Endothelial cell of umbilical vein (primary cell): ENCODE measurements around the gene SYNPO2. TPM values are rescaled to one million over a fixed set of nuclear protein-coding genes. Genes with fewer than 3 reads are reported as not detected.

Experiments
- BruUV-seq: library from RNA; stranded (reverse); fragments of 400-500 nt; replicated peaks from 2 replicates; lab custom pipeline; 2021; lab: Mats Ljungman, UMichigan
- CTCF ChIA-PET: fragments of 300-600, 350-600 bp; sonication (Branson Sonifier 250); formaldehyde crosslinking; loops from one replicate; lab custom pipeline; 2021; ENCODE audit warnings: antibody characterized with exemption, inconsistent platforms; lab: Charles Lee
- POLR2A ChIA-PET: fragments of 300-600, 350-600 bp; sonication (Branson Sonifier 250); formaldehyde crosslinking; loops from one replicate; lab custom pipeline; 2021; ENCODE audit warnings: antibody characterized with exemption, inconsistent platforms; lab: Charles Lee
- DNase-seq: peaks from one replicate; pipeline ENCODE4 v3.0.0-alpha.2; 2011; ENCODE audit warnings: low read depth, low spot score
- FAIRE-seq: peaks from 2 replicates; lab custom pipeline; 2011; peaks lifted over from hg19 to GRCh38; lab: Jason Lieb, UNC
- H2AFZ ChIP-seq: 2 replicates; pipeline ENCODE4 v1.6.0; 2012; ENCODE audit warnings: low read depth, low read length, control low read depth, inconsistent platforms
- H3K27ac ChIP-seq: 2 replicates; pipeline ENCODE4 v1.5.1; 2011; ENCODE audit warnings: low read depth, mild to moderate bottlenecking, control low read depth, low read length, moderate library complexity; ENCODE audit not compliant: insufficient read depth
- H3K27me3 ChIP-seq, 2 experiments: 2 replicates each; pipeline versions ENCODE4 v1.6.0 to v1.6.1; 2011; ENCODE audit warnings: low read length in 2 of 2, mixed read lengths in 1 of 2; ENCODE audit not compliant: control insufficient read depth in 2 of 2, insufficient read depth in 2 of 2
- H3K36me3 ChIP-seq, 2 experiments: 2 replicates in 1 of 2; 3 replicates in 1 of 2; pipeline ENCODE4 v1.5.1; 2011; ENCODE audit warnings: low read length in 2 of 2, mild to moderate bottlenecking in 1 of 2, moderate library complexity in 1 of 2; ENCODE audit not compliant: control insufficient read depth in 2 of 2, insufficient read depth in 2 of 2; ENCODE audit errors: extremely low read depth in 1 of 2
- H3K4me1 ChIP-seq: 3 replicates; pipeline ENCODE4 v1.5.1; 2011; ENCODE audit warnings: mild to moderate bottlenecking, low read length; ENCODE audit not compliant: control insufficient read depth, insufficient read depth; ENCODE audit errors: extremely low read depth
- H3K4me2 ChIP-seq: 2 replicates; pipeline ENCODE4 v1.6.1; 2011; ENCODE audit warnings: low read length, control low read depth, mixed read lengths; ENCODE audit not compliant: insufficient read depth
- H3K4me3 ChIP-seq, 3 experiments: fragments of 200-600 bp in 1 of 3; sonication (generic), shearing (Covaris generic) in 1 of 3; replicated peaks in 1 of 3; 2 replicates each; pipeline ENCODE4 v1.5.1; 2011 to 2016; ENCODE audit warnings: control low read depth in 3 of 3, low read length in 3 of 3, mild to moderate bottlenecking in 2 of 3, inconsistent platforms in 1 of 3, low read depth in 1 of 3, moderate library complexity in 1 of 3; ENCODE audit not compliant: insufficient read depth in 1 of 3
- H3K79me2 ChIP-seq: 2 replicates; pipeline ENCODE4 v1.6.0; 2012; ENCODE audit warnings: low read length, inconsistent platforms; ENCODE audit not compliant: control insufficient read depth, insufficient read depth
- H3K9ac ChIP-seq: replicated peaks from 2 replicates; pipeline ENCODE3; 2011; ENCODE audit warnings: low read length, control low read depth; ENCODE audit not compliant: insufficient read depth; ENCODE audit errors: extremely low read depth
- H3K9me1 ChIP-seq: replicated peaks from 3 replicates; pipeline ENCODE4 v1.6.0; 2011; ENCODE audit warnings: mild to moderate bottlenecking, low read length; ENCODE audit not compliant: control insufficient read depth, insufficient read depth; ENCODE audit errors: extremely low read depth
- H3K9me3 ChIP-seq: replicated peaks from 2 replicates; pipeline ENCODE4 v1.5.1; 2012; ENCODE audit warnings: low read length, inconsistent platforms; ENCODE audit not compliant: control insufficient read depth, insufficient read depth
- H4K20me1 ChIP-seq: replicated peaks from 2 replicates; pipeline ENCODE3; 2011; ENCODE audit warnings: mild to moderate bottlenecking, low read length; ENCODE audit not compliant: control insufficient read depth, insufficient read depth; ENCODE audit errors: extremely low read depth
- EZH2 ChIP-seq: IDR thresholded peaks from 2 replicates; pipeline ENCODE4 v1.6.1; 2012; ENCODE audit warnings: borderline replicate concordance, low read depth, mild to moderate bottlenecking, moderate library complexity, low read length, inconsistent platforms; ENCODE audit not compliant: severe bottlenecking
- FOS ChIP-seq: IDR thresholded peaks from 2 replicates; pipeline ENCODE4 v1.6.1; 2011; ENCODE audit warnings: mild to moderate bottlenecking, low read length, moderate library complexity, borderline replicate concordance; ENCODE audit not compliant: insufficient read depth
- GATA2 ChIP-seq: IDR thresholded peaks from 2 replicates; pipeline ENCODE4 v1.7.0; 2011; ENCODE audit warnings: low read depth, mild to moderate bottlenecking, moderate library complexity, mixed read lengths, low read length; ENCODE audit not compliant: insufficient read length, insufficient read depth
- JUN ChIP-seq: IDR thresholded peaks from 2 replicates; pipeline ENCODE4 v1.6.1; 2011; ENCODE audit warnings: borderline replicate concordance, low read depth; ENCODE audit not compliant: insufficient read length, insufficient read depth
- MYC ChIP-seq: IDR thresholded peaks from one replicate; pipeline ENCODE4 v1.6.1; 2011; ENCODE audit warnings: mild to moderate bottlenecking, low read depth, low read length
- POLR2A ChIP-seq: IDR thresholded peaks from 2 replicates; pipeline ENCODE4 v1.6.1; 2012; ENCODE audit warnings: low read depth, mild to moderate bottlenecking, control low read depth, low read length
- POLR2AphosphoS5 ChIP-seq: IDR thresholded peaks from 2 replicates; pipeline ENCODE4 v1.6.1; 2012; ENCODE audit warnings: low read depth, mild to moderate bottlenecking, control low read depth, low read length, moderate library complexity; ENCODE audit not compliant: insufficient read depth
- dilution Hi-C: fragments of 300-500 bp; cut with MboI; formaldehyde crosslinking; loops from one replicate; pipeline ENCODE4 v1.15.0; 2019; ENCODE audit warnings: low sequenced_read_pairs; ENCODE audit not compliant: extremely low pct_ligation_motif_present
- intact Hi-C: fragments of 100-400 bp; cut with micrococcal nuclease; formaldehyde crosslinking; loops from one replicate; pipeline ENCODE4 v1.10.0; 2022
- polyA plus RNA-seq, 4 experiments: library from polyadenylated mRNA; depleted of rRNA in 3 of 4; stranded (reverse) in 3 of 4; unstranded in 1 of 4; fragments of >200 nt; gene quantifications; 2 replicates each; pipeline versions ENCODE4 v1.2.1 to v1.2.3, GENCODE V29; 2011 to 2012; ENCODE audit warnings: missing spikeins in 1 of 4
- total RNA-seq: library from RNA; stranded (reverse); gene quantifications from 2 replicates; pipeline ENCODE4 v1.2.3, GENCODE V29; 2021
- TF ChIP-seq, protein P1 (sequence below), 2 donors: IDR thresholded peaks; 1 replicate in 1 of 2; 2 replicates in 1 of 2; pipeline ENCODE4 v1.5.1; 2011; ENCODE audit warnings: low read length in 2 of 2, mild to moderate bottlenecking in 2 of 2, moderate library complexity in 2 of 2, control low read depth in 1 of 2, inconsistent platforms in 1 of 2, low read depth in 1 of 2; ENCODE audit not compliant: insufficient read depth in 1 of 2; ENCODE audit errors: extremely low read depth in 1 of 2
- TF ChIP-seq, protein P2 (sequence below): IDR thresholded peaks from 2 replicates; pipeline ENCODE4 v1.6.1; 2011; ENCODE audit not compliant: insufficient read depth, insufficient read length

Gene SYNPO2
- total and polyA plus RNA-seq, 2 donors (not counting 3 experiments of a cell fraction or from before 2014, with no cell fraction given) = 0.06 to 0.13 TPM

DNA sequence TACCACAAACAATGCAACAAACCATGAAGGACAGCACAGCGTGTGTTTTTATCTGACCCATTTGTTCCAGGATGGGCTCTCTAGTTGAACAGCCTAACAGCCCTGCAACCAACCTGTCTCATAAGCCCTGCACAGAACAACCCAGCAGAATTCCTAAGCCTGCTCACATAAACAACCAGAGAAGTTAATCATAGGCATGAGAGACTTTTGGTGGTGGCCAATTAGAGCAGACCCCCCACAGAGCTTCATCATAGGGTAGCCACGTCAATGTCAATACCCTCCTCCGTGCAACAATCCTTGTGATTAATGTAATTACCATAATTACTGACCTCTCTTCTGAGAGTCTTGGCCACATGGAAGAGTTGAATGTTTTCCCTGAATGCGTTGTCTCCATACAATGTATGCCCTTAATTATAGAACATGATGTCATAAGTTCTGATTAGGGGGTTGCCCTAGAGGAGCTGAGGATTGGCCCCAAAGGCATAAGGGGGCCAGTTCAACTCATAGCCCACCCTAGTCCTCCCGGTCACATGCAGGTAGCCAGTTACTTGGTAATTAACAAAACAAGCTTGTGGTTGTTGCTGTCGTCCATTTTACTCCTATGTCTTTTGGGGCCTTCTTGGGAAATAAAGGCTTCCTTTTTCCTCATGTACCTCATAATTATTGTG is 92.7 kb downstream of the SYNPO2 start:
- ChIA-PET CTCF (interaction anchor here (0.6 to 7.2 kb wide), 16 partner anchors 10 to 1075 kb away, joined by 3 to 62 read pairs (median 4); partner anchors contain the start of gene PDE5A), POLR2A (no interaction called here)
- Histone ChIP-seq H3K27ac (no peak overlapping the region), H3K9me1 (no peaks in the 10 kb centered on the region), H2AFZ (no peak overlapping the region), H3K4me3 (no peak overlapping the region), H3K4me2 (no peak overlapping the region), H3K79me2 (no peaks in the 10 kb centered on the region), H3K4me1 (peaks cover 7% of the 10 kb centered on the region), H4K20me1 (no peaks in the 10 kb centered on the region), H3K27me3 (no peaks in the 10 kb centered on the region), H3K9me3 (no peaks in the 10 kb centered on the region), H3K9ac (no peak overlapping the region), H3K36me3 (no peaks in the 10 kb centered on the region)
- dilution Hi-C loops = no loop called here
- BruUV-seq = no TSS peak
- intact Hi-C loops = loop anchor here (1.0 to 5.0 kb wide), 8 partner anchors 61 to 1069 kb away; partner anchors contain the start of gene USP53
- TF ChIP-seq, protein P1, sequence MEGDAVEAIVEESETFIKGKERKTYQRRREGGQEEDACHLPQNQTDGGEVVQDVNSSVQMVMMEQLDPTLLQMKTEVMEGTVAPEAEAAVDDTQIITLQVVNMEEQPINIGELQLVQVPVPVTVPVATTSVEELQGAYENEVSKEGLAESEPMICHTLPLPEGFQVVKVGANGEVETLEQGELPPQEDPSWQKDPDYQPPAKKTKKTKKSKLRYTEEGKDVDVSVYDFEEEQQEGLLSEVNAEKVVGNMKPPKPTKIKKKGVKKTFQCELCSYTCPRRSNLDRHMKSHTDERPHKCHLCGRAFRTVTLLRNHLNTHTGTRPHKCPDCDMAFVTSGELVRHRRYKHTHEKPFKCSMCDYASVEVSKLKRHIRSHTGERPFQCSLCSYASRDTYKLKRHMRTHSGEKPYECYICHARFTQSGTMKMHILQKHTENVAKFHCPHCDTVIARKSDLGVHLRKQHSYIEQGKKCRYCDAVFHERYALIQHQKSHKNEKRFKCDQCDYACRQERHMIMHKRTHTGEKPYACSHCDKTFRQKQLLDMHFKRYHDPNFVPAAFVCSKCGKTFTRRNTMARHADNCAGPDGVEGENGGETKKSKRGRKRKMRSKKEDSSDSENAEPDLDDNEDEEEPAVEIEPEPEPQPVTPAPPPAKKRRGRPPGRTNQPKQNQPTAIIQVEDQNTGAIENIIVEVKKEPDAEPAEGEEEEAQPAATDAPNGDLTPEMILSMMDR (IDR thresholded peaks at IDR 0.05; ENCODE audit: extremely low read depth in 1 of 2, insufficient read depth in 1 of 2, low read depth in 1 of 2, low read length in 2 of 2) = no peak
- TF ChIP-seq MYC (no peak), POLR2A (no peak), GATA2 (no peak), POLR2AphosphoS5 (no peak), EZH2 (no peak), JUN (no peak), FOS (no peak)
- TF ChIP-seq, protein P2, sequence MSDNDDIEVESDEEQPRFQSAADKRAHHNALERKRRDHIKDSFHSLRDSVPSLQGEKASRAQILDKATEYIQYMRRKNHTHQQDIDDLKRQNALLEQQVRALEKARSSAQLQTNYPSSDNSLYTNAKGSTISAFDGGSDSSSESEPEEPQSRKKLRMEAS = no peak
- DNase-seq = no peak
- FAIRE-seq = no peak
